Ureter (tissue), 1 donor: ENCODE data around the gene TAF11L13. TPM values are rescaled to one million over a fixed set of nuclear protein-coding genes. Genes with fewer than 3 reads are reported as not detected.
"Not testable (repeated sequence)": the region's sequence is repeated elsewhere in the genome, so short reads cannot be mapped to it uniquely, and the experiment has no call there.

Experiments
- DNase-seq: peaks from one replicate; pipeline ENCODE4 v3.0.0-alpha.2; 2020; ENCODE audit warnings: low spot score
- total RNA-seq: library from RNA; stranded (reverse); gene quantifications from one replicate; pipeline ENCODE4 v1.2.4, GENCODE V29; 2023
- donor health status: DM: yes; HTN: yes; CAD: no.

Gene TAF11L13
- total RNA-seq = not detected

GRCh38 chr5:17631788-17632187, at the start of gene TAF11L13:
Gene TAF11L13 (plus strand): TSS chr5:17632088.
- DNase-seq = not testable (repeated sequence)

- not testable (repeated sequence) for DNase-seq
These were observed 46.2 kb upstream of the TAF11L13 start, which contains the start of gene TAF11L7 for GRCh38 chr5:17585658-17586057. Gene TAF11L7 (minus strand): TSS chr5:17585758.

- not testable (repeated sequence) for DNase-seq
These were observed 41.0 kb upstream of the TAF11L13 start, which contains the start of gene TAF11L8 for GRCh38 chr5:17590860-17591259. Gene TAF11L8 (minus strand): TSS chr5:17590960.

- DNase-seq = not testable (repeated sequence)
These were observed 37.6 kb upstream of the TAF11L13 start, which contains the start of gene TAF11L9 for GRCh38 chr5:17594255-17594654. Gene TAF11L9 (minus strand): TSS chr5:17594394.

GRCh38 chr5:17597728-17598127, 34.2 kb upstream of the TAF11L13 start, which contains the start of gene TAF11L10:
Gene TAF11L10 (minus strand): TSS chr5:17597828.
- DNase-seq = not testable (repeated sequence)

GRCh38 chr5:17603880-17604279, 28.0 kb upstream of the TAF11L13 start, which contains the start of gene TAF11L11:
Gene TAF11L11 (plus strand): TSS chr5:17604183.
- DNase-seq = not testable (repeated sequence)

- DNase-seq = no peak
These were observed 26.9 kb upstream of the TAF11L13 start for GRCh38 chr5:17604951-17605350.

GRCh38 chr5:17607461-17607860, 24.4 kb upstream of the TAF11L13 start:
- not testable (repeated sequence) for DNase-seq

GRCh38 chr5:17610092-17610491, 21.8 kb upstream of the TAF11L13 start, which contains the start of gene TAF11L12:
Gene TAF11L12 (plus strand): TSS chr5:17610392.
- DNase-seq = not testable (repeated sequence)

GRCh38 chr5:17614872-17615605, 16.8 kb upstream of the TAF11L13 start:
- DNase-seq = no peak

GRCh38 chr5:17619354-17619753, 12.5 kb upstream of the TAF11L13 start:
- no peak for DNase-seq

GRCh38 chr5:17620627-17621026, 11.3 kb upstream of the TAF11L13 start:
- no peak for DNase-seq

GRCh38 chr5:17625686-17626085, 6.2 kb upstream of the TAF11L13 start:
- no peak for DNase-seq

GRCh38 chr5:17634160-17634559, 2.3 kb downstream of the TAF11L13 start, which contains the start of gene TAF11L14:
Gene TAF11L14 (plus strand): TSS chr5:17634460.
- no peak for DNase-seq

GRCh38 chr5:17649232-17649631, 17.3 kb downstream of the TAF11L13 start:
- DNase-seq = not testable (repeated sequence)

GRCh38 chr5:17655201-17655759, 23.4 kb downstream of the TAF11L13 start:
- DNase-seq = not testable (repeated sequence)

GRCh38 chr5:17655921-17656320, 24.0 kb downstream of the TAF11L13 start:
- DNase-seq = no peak

- DNase-seq = no peak
These were observed 31.3 kb downstream of the TAF11L13 start for GRCh38 chr5:17663182-17663581.

- DNase-seq = no peak
These were observed 33.9 kb downstream of the TAF11L13 start for GRCh38 chr5:17665836-17666235.

GRCh38 chr5:17666726-17667235, 34.9 kb downstream of the TAF11L13 start:
- DNase-seq = no peak

- no peak for DNase-seq
These were observed 38.5 kb downstream of the TAF11L13 start for GRCh38 chr5:17670353-17670752.

- DNase-seq = no peak
These were observed 47.0 kb downstream of the TAF11L13 start for GRCh38 chr5:17678751-17679324.
